DND-41 (cell line): ENCODE data around the gene IL6R.

Experiments
- ATAC-seq: fragments of 200-7000 bp; cut with Tn5 transposase; 3 replicates; pipeline ENCODE4 v1.9.1; 2021; ENCODE audit warnings: low read depth; ENCODE audit not compliant: insufficient read depth
- DNase-seq: peaks from one replicate; pipeline ENCODE4 v3.0.0-alpha.2; 2020
- H2AFZ ChIP-seq: 2 replicates; pipeline ENCODE4 v1.6.0; 2012; ENCODE audit warnings: low read depth, low read length
- H3K27ac ChIP-seq: 2 replicates; pipeline ENCODE4 v1.5.1; 2012; ENCODE audit warnings: low read length, inconsistent platforms
- H3K27me3 ChIP-seq: fragments of 200-600 bp; sonication (generic); 2 replicates; pipeline ENCODE4 v1.6.0; 2012; ENCODE audit warnings: low read length, mild to moderate bottlenecking, inconsistent platforms; ENCODE audit not compliant: insufficient read depth, poor library complexity
- H3K36me3 ChIP-seq: 2 replicates; pipeline ENCODE4 v1.5.1; 2012; ENCODE audit warnings: low read length, inconsistent platforms; ENCODE audit not compliant: insufficient read depth
- H3K4me1 ChIP-seq: 2 replicates; pipeline ENCODE4 v1.5.1; 2012; ENCODE audit warnings: mild to moderate bottlenecking, low read length; ENCODE audit not compliant: insufficient read depth
- H3K4me2 ChIP-seq: 2 replicates; pipeline ENCODE4 v1.6.0; 2012; ENCODE audit warnings: mild to moderate bottlenecking, moderate library complexity, low read length, inconsistent platforms; ENCODE audit not compliant: insufficient read depth
- H3K4me3 ChIP-seq, 2 experiments: fragments of 200-600 bp in 1 of 2; shearing (Covaris generic) in 1 of 2; 2 replicates each; pipeline ENCODE4 v1.5.1; 2012 to 2016; ENCODE audit warnings: inconsistent platforms in 2 of 2, low read length in 2 of 2, mild to moderate bottlenecking in 2 of 2, low read depth in 1 of 2, moderate library complexity in 1 of 2
- H3K79me2 ChIP-seq: 2 replicates; pipeline ENCODE4 v1.6.0; 2012; ENCODE audit warnings: low read length, inconsistent platforms; ENCODE audit not compliant: insufficient read depth
- H3K9ac ChIP-seq: 2 replicates; pipeline ENCODE4 v1.6.0; 2012; ENCODE audit warnings: low read depth, mild to moderate bottlenecking, inconsistent platforms, low read length, moderate library complexity
- H3K9me3 ChIP-seq: 2 replicates; pipeline ENCODE4 v1.5.1; 2012; ENCODE audit warnings: low read length, moderate library complexity, mild to moderate bottlenecking, inconsistent platforms; ENCODE audit not compliant: insufficient read depth, severe bottlenecking
- H4K20me1 ChIP-seq: 2 replicates; pipeline ENCODE4 v1.6.0; 2012; ENCODE audit warnings: low read length; ENCODE audit not compliant: insufficient read depth
- EZH2 ChIP-seq: IDR thresholded peaks from 3 replicates; pipeline ENCODE4 v1.6.1; 2012; ENCODE audit warnings: borderline replicate concordance, low read depth, mild to moderate bottlenecking, moderate library complexity, low read length, inconsistent platforms; ENCODE audit not compliant: severe bottlenecking
- TF ChIP-seq, protein P1 (sequence below): IDR thresholded peaks from 2 replicates; pipeline ENCODE4 v1.5.1; 2012; ENCODE audit warnings: borderline replicate concordance, low read length, moderate library complexity, mild to moderate bottlenecking; ENCODE audit not compliant: poor library complexity, severe bottlenecking; ENCODE audit errors: extremely low read depth

Gene IL6R

DNA sequence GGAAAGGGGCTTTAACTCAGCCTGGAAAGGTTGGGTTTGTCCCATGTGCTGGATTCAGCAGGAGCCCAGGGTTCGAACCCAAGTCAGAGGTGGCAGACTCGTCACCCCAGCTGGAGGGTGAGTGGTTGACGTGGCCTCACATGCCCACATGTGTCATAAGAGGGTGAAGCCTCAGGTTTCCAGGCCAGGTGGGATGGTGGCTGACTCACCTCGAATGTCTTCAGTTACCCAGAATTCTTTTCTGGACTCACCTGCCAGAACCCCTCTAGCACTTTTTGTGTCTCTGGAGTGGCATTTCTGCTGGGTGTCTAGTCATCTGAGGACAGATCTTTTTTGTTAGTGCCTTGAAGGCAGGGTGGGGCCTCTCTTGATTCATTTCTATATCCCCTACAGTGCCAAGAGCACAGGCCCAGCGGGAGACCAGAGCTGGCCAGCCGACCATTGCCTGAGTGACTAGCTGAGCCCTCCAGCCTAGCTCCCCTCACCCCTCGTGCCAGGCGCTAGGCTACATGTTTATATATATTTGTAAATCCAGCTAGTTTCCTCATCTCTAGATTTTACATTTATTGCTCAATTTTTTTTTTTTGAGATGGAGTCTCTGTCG is 28.1 kb downstream of the IL6R start:
- no peak overlapping the region for H3K27ac ChIP-seq
- H3K9me3 ChIP-seq, result no peaks in the 10 kb centered on the region
- no peaks in the 10 kb centered on the region for H3K27me3 ChIP-seq
- no peak overlapping the region for H3K4me2 ChIP-seq
- no peaks in the 10 kb centered on the region for H4K20me1 ChIP-seq
- H3K36me3 ChIP-seq, result no peaks in the 10 kb centered on the region
- no peak for ATAC-seq
- no peak overlapping the region for H3K4me3 ChIP-seq
- DNase-seq, result no peak
- H2AFZ ChIP-seq, result no peak overlapping the region
- H3K4me1 ChIP-seq, result no peaks in the 10 kb centered on the region
- no peak overlapping the region for H3K9ac ChIP-seq
- no peak for TF ChIP-seq EZH2
- TF ChIP-seq, protein P1, sequence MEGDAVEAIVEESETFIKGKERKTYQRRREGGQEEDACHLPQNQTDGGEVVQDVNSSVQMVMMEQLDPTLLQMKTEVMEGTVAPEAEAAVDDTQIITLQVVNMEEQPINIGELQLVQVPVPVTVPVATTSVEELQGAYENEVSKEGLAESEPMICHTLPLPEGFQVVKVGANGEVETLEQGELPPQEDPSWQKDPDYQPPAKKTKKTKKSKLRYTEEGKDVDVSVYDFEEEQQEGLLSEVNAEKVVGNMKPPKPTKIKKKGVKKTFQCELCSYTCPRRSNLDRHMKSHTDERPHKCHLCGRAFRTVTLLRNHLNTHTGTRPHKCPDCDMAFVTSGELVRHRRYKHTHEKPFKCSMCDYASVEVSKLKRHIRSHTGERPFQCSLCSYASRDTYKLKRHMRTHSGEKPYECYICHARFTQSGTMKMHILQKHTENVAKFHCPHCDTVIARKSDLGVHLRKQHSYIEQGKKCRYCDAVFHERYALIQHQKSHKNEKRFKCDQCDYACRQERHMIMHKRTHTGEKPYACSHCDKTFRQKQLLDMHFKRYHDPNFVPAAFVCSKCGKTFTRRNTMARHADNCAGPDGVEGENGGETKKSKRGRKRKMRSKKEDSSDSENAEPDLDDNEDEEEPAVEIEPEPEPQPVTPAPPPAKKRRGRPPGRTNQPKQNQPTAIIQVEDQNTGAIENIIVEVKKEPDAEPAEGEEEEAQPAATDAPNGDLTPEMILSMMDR, result no peak
- H3K79me2 ChIP-seq, result no peaks in the 10 kb centered on the region

DNA sequence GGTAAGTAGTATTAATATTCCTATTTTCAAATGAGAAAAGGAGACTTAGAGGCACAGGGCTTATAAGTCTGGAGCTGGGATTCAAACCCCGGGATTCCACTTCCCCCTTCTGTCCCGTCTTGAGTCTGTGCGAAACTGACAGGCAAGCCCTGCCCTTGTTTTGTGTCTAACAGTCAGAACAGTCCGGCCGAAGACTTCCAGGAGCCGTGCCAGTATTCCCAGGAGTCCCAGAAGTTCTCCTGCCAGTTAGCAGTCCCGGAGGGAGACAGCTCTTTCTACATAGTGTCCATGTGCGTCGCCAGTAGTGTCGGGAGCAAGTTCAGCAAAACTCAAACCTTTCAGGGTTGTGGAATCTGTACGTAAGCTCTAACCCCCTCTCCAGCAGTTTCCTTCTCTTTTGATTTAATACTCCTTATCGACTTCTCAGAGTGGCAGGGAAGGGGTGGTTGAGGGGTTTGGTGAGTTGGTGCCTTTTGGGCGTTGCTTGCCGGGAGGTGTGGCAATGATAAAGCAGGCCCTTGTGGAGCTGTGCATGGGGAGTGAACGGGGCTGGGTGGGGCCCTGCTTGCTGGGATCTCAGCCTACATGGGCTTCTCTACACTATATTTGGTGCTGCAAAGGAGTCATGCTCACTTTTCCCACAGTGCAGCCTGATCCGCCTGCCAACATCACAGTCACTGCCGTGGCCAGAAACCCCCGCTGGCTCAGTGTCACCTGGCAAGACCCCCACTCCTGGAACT is 29.4 kb downstream of the IL6R start:
- ATAC-seq (no peak), DNase-seq (no peak)
- Histone ChIP-seq H3K4me1 (no peaks in the 10 kb centered on the region), H2AFZ (no peak overlapping the region), H3K9me3 (no peaks in the 10 kb centered on the region), H3K4me3 (no peak overlapping the region), H3K27me3 (no peaks in the 10 kb centered on the region), H3K79me2 (no peaks in the 10 kb centered on the region), H3K4me2 (no peak overlapping the region), H4K20me1 (no peaks in the 10 kb centered on the region), H3K36me3 (no peaks in the 10 kb centered on the region), H3K27ac (no peak overlapping the region), H3K9ac (no peak overlapping the region)
- TF ChIP-seq, protein P1, result no peak
- no peak for TF ChIP-seq EZH2

DNA sequence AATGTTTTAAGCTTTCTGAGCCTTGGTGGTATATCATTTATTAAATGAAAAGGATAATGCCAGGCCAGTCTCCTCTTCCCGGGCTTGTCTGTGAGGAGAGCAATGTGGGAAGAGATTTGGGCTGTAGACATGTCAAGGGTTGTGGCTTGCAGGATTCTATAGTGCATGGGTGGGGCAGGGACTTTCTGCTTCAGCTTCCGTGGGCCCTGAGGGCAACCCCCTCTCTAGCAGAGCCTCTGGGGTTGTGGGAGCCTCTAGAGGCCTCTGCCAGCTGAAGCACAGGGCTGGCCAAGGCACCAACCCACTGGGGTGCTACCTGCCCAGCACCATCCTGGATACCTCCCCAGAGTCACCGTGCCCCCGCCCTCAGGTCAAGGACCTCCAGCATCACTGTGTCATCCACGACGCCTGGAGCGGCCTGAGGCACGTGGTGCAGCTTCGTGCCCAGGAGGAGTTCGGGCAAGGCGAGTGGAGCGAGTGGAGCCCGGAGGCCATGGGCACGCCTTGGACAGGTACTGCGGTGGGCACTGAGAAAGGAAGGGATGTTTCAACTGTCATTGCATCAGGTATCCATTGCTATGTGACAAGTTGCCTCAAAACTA is 30.6 kb downstream of the IL6R start:
- Histone ChIP-seq H3K79me2 (no peaks in the 10 kb centered on the region), H3K36me3 (no peaks in the 10 kb centered on the region), H2AFZ (no peak overlapping the region), H3K4me3 (no peak overlapping the region), H3K27me3 (peaks cover under 1% of the 10 kb centered on the region), H3K27ac (no peak overlapping the region), H3K4me2 (no peak overlapping the region), H3K9me3 (no peaks in the 10 kb centered on the region), H4K20me1 (no peaks in the 10 kb centered on the region), H3K9ac (no peak overlapping the region), H3K4me1 (no peaks in the 10 kb centered on the region)
- ATAC-seq (no peak), DNase-seq (no peak)
- no peak for TF ChIP-seq EZH2
- TF ChIP-seq, protein P1, result no peak
